Adipose tissue (tissue), 3 donors: ENCODE measurements around the gene MCC. TPM values are rescaled to one million over a fixed set of nuclear protein-coding genes. Genes with fewer than 3 reads are reported as not detected.

ENCODE experiments used
- H3K27ac ChIP-seq: one replicate; pipeline ENCODE4 v1.5.1; 2013; ENCODE audit warnings: low read depth, low read length
- WGBS, 3 donors: extraction: QIAGEN DNeasy Blood & Tissue Kit; methylation state at CpG; one replicate each; pipeline ENCODE4 v1.1.7; 2013; 5-methylcytosine and 5-hydroxymethylcytosine counted together
- polyA plus RNA-seq, 3 donors: library from polyadenylated mRNA; stranded (reverse); fragments of 200-250 nt; gene quantifications; one replicate each; pipeline ENCODE4 v1.2.3, GENCODE V29; 2013
- donor health status: healthy with polysubstance abuse.
- donor health status: Bipolar disorder and iron deficiency.
- donor health status: healthy.

The MCC gene
- polyA plus RNA-seq, 3 donors: 2.2 to 8.0 (median 8.0) TPM

DNA sequence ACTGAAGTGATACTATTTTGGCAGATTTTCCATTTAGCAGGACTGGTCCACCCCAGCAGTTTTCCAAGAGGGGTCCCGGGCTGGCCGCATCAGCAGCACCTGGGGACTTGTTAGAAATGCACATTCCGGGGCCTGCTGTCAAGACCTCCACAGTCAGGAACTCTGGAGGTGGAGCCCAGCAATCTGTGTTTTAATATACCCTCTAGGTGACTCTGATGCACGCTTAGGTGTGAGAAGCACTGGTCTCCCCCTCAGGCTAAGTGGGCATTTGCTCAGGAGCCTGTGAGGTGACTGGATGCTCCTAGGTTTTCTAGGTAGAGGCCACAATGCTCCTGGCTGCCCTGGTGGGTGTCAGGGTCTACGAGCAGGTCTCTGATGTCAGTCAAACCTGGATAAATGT is 430.0 kb downstream of the MCC start:
- H3K27ac ChIP-seq: no peak overlapping the region
- WGBS, 3 donors: 88 to 93% (median 92%) methylated on average over 5 of the region's 5 CpGs

DNA sequence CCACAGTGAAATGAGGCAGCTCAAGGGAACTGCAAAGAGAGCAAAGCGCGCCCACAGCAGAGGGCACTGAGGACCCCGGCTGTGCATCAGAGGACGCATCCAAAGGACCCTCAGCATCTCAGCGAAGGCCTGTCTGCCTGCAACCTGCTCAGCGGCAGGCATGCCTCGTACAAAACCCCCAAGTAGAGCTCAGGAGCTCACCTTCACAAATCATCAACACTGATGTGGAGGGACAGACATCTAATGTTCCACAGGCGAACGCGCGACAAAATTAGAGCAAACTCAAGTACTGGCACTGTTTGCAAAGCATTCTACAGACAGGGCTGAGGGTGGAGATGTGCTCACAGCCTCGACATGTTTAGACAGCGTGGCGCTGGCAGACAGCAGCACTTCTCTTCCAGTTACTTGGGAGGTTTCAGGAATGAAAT is 430.7 kb downstream of the MCC start:
- 77 to 97% (median 90%) methylated on average over 14 of the region's 14 CpGs for WGBS, 3 donors
- H3K27ac ChIP-seq: no peak overlapping the region

DNA sequence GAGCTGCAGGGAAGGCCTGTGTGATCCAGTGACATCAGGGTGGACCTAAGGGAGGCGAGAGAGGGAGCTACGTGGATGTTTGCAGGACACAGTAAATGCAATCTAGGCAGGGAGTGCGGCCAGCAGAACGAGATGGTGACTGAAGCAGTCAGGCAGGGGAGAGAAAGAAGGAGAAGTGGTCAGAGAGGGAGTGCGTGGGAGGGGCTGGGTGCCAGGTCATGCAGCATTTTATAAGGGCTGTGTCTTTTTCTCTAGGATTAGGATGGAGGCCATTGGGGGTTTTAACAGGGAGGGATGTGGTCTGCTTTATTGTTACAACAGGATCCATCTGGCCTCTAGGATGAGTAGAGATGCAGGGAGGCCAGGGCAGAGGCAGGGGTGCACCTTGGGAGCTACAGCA is 431.3 kb downstream of the MCC start:
- WGBS, 3 donors: 70 to 80% (median 71%) methylated on average over 5 of the region's 5 CpGs
- no peak overlapping the region for H3K27ac ChIP-seq

DNA sequence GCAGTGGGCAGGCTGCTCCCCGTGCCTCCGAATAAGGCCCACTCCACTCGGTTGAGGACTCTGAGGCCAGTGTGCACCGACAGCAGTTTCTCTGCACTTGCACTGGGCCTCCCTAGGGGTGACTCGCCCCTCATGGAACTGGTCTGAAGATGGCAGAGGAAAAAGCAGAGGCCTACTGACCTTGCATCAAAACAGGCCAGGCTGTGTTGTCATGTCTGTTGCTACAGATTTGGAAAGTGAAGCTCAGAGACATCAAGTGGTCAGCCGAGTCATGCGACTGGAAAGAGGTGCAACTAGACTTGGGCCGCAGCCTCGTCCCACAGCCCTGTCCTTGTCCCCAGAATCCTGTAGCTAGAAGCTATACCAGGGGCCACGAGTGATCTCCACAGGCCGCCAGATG is 433.4 kb downstream of the MCC start:
- no peak overlapping the region for H3K27ac ChIP-seq
- WGBS, 3 donors: 93 to 95% (median 93%) methylated on average over 11 of the region's 11 CpGs

DNA sequence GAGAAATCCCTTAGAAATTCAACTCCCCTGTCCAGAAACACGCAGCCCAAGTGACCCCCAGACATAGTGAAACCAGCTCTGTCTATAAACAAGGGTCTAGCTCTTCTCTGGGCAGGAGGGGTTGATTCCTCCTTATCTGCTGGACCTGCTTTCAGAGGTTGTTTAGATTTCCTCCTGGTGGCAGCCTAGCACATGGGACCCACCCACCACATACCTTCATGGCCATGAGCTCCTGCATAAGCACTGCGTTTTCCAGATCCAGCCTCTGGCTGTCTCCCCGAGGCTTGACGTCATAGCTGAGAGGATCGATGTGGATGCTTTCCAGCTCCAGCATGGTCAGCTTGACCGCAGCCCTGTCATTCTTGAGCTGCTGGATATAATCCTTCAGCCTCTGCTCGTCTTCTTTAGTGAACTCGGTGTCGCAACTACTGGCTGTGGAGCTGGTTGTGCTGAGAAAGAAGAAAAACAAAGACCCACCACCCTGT is 434.7 kb downstream of the MCC start:
- H3K27ac ChIP-seq: no peak overlapping the region
- 86 to 90% (median 87%) methylated on average over 9 of the region's 9 CpGs for WGBS, 3 donors

DNA sequence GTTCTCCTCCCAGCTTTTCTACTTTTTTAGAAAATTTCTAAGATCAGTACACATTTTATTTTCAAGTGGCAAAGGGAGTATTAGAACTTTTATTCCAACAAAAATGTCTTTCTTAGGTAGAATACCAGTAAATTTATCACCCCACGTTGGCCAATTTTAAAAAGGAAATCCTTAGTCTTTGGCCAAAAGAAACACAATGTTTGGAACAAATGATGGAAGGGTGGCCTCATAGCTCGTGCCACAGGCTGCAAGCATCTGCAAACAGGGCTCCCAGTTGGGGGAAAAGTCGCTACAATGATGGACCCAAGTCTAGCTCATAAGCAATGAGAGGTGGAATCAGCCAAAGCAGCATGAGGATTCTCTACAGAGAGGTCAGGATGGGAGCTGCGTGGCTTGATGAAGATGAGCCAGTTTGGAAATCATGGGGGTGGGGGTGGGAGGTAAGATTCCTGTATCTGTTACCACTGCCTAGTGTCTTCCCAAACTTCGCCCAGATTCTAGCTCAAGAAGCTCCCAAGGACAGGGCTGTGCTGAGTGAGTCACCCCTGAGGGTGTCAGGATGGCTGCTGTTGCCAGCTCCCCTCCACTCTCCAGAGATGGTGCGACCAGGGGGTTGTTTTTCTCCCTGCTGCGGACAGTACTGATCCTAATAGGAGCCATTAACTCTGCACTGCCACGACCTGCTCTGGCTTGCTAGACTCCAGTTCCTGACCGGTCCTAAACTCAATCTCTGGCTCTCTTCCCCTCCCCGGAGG is 436.0 kb downstream of the MCC start:
- WGBS, 3 donors: 80 to 86% (median 81%) methylated on average over 10 of the region's 10 CpGs
- no peak overlapping the region for H3K27ac ChIP-seq

DNA sequence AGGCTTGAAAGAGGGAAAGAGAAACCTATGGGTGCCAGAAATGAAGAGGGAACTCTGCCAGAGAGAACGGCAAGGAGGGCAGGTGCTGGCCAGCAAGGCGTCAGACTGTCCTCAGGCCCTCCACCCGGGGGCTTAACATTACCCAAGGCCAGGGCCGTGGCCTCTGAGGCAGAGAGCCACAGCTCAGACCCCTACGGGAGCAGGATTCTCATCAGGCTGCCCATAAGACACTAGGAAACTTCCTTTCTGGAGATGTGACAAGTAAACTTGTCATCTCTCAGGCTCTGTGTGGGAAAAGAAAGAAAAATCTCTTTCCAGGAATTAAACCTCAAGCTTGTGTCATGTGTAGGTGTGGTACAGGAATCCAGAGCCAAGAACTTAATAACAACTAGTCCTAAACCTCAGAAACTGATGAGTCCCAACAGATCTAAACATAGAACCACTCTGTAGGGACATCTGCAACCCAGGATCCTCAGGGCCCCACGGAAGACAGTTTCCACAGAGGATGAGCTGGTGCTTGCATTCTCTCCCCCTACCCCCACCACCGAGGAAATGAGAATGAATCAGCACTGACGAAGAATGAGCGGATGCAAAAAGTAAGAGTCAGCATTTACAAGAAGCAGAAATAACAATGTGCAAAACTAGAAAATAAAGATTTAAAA is 437.4 kb downstream of the MCC start:
- 29 to 58% (median 33%) methylated on average over 9 of the region's 9 CpGs for WGBS, 3 donors
- H3K27ac ChIP-seq: no peak overlapping the region

DNA sequence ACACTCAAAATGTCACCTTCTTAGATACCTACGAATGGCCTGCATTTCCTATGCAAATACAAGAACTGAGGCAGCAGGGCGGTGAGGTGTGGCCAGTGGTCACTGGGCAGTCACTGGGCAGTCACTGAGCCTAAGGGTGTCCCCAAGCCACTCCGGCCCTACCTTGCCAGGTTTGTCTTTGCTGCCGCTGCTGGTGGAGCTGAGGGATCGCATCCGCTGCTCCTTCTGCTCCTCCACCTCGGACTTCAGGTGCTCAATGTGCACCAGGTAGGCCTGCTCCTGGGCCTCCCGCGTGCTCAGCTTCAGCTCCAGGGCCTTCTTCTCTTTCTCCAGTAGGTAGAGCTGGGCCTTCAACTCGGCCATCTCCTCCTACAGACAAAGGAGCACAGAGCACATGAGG is 439.3 kb downstream of the MCC start:
- H3K27ac ChIP-seq: no peak overlapping the region
- WGBS, 3 donors: 90 to 96% (median 96%) methylated on average over 10 of the region's 10 CpGs

DNA sequence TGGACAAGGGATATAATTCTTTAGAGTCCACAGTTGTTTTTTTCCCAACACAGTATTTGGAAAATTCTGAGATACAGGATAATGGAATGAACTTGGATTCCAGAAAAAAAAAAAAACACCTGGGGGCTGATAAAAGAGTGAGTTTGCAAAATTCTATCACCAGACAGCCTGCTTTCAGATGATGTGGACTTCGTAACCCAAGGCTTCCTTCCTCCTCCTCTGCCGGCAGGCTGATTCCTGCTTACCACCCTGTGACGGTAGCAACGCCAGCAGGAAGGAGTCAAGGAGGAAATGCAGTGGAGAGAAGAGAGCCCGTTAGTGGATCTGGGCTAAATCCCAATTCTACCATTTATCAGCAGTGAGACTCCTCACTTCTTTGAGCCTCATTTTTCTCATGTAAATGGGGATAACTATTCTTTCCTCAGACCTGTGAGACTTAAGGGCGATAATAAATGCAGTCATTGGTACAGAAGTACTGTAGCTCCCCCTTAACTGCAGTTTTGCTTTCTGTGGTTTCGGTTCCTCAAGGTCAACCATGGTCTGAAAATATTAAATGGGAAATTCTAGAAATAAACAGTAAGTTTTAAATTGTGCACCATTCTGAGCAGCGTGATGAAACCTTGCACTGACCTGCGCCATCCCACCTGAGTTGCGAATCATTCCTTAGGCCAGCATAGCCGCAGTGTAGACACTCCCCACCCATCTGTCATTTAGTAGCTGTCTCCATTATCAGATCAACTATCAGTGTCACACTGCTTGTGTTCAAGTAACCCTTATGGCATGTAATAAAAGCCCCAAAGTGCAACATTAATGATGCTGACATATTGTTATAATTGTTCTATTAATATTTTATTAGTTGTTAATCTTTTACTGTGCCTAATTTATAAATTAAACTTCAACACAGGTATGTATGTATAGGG is 440.3 kb downstream of the MCC start:
- 58 to 80% (median 71%) methylated on average over 11 of the region's 11 CpGs for WGBS, 3 donors
- H3K27ac ChIP-seq: no peak overlapping the region

DNA sequence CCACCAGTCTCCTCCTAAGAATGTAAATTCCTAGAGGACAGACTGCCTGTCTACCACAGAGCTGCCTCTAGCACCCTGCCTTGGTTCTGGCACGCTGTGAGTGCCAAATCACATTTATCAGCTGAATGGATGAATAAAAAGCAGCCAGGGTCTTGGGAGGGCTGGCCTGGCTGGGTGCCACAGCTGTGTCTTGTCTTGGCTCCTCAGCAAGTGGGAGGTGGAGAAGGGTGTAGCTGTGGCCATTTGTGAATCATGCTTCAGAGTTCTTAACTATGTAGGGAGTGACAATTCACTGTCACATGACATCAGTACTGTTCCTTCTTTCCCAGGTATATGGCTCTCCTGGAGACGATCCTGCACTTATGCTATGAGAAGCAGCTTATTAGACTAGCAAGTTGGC is 441.0 kb downstream of the MCC start:
- WGBS, 3 donors: 64 to 69% (median 66%) methylated on average over 2 of the region's 2 CpGs
- no peak overlapping the region for H3K27ac ChIP-seq

DNA sequence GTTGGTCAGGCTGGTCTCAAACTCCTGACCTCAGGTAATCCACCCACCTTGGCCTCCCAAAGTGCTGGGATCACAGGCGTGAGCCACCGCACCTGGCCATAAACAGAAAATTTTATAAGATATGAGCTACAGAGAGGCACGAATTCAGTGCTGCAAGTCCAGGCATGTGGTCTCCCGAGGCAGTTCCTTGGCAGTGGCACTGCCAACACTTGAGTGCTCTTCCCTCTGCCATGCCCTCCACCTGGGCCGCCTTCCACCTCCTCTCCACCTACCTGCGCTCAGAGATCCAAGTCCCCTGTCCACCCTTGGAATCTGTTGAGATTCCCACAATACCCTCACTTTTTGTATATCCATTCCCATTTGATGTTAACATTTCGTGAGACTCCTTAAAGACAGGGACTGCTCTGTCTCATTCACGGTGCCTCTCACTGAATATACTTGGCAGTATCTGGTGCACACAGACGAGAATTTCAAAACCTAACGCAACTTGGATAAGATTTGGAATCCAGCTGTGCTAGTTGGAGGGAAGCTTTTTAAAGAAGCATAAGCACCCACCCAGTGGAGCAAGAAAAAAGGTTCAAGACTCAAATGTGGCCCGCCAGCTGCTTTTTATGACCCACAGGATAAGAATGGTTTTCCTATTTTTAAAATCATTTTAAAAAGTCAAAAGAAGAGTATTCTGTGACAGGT is 443.3 kb downstream of the MCC start:
- WGBS, 3 donors: 84 to 93% (median 91%) methylated on average over 11 of the region's 11 CpGs
- no peak overlapping the region for H3K27ac ChIP-seq

DNA sequence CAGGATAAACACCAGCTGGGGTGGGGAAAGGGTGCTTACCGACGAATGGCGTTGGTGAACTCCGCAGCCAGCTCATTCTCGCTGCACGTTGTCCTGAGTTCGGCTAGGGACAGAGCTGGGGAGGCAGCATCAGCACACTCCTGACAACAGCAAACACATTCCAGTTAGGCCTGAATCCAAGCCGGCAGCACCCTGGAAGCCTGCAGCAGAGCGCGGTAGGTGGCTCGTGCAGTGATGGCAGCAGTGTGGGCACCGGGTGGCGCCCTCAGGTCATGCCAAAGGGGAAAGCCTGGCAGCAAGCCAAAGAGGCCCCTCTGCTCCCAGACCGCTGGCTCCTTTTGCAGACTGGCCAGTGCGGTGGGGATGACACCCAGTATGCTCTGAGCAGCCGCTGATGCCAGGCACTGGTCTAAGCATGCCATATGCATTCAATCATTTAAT is 444.7 kb downstream of the MCC start:
- 68 to 83% (median 78%) methylated on average over 16 of the region's 16 CpGs for WGBS, 3 donors
- H3K27ac ChIP-seq: no peak overlapping the region

DNA sequence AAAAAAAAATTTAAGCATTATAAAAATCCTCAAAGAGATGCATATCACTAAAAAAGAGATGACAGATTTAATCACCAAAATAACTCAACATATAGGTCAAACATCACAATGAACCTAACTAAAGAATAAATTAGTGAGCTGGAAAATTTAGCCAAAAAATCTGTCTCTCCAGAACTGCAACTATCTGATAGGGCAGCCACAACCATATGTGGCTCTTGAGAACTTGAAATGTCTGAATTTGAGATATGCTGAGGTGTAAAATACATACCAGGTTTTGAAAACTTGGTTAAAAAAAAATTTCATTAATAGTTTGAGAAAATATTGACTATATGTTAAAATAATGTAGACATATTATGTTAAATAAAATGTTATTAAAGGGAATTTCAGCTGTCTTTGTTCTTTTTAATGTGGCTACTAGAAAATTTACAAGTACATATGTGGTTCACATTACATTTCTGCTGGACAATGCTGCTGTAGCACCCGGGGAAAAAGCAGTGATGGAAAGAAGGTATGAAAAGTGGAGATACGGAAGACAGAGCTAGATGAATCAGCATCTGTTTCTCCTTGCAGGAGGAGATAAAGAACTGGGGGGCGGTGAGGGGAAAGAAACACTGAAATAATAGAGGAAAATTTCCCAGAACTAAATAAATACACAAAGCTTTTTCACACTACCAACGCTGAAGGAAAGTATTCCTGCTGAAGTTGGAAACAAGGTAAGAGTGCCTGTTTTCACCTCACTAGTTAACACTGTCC is 445.6 kb downstream of the MCC start:
- 84 to 88% (median 86%) methylated on average over 4 of the region's 4 CpGs for WGBS, 3 donors
- no peak overlapping the region for H3K27ac ChIP-seq

DNA sequence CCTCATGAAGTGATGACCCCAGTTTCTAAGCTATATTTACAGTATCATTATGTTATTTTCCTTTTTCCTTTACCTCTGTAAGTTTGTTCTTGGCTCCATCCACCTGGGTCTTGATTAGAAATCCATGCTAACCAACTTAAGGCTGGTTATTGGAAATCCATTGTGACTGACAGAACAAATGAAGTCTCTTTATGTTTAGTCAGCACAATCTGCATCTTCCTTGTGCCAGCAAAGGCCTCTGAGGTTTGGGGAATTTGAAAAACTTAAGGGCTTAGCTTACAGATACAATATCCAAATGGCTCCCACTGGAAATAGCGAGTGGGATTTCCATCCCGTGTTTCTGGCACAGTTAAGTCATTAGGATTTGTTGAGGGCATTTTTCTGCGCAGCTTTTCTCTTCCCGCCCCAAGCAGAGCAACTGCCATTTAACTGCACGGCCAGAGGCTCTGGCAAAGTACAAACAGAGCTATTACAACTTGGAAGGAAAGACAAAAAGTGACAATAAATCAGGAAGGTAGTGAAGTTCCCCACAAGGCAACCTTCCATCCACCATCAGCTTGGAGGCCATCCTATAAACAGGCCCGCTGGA is 447.5 kb downstream of the MCC start:
- WGBS, 3 donors: 80 to 87% (median 86%) methylated on average over 6 of the region's 6 CpGs
- H3K27ac ChIP-seq: no peak overlapping the region

DNA sequence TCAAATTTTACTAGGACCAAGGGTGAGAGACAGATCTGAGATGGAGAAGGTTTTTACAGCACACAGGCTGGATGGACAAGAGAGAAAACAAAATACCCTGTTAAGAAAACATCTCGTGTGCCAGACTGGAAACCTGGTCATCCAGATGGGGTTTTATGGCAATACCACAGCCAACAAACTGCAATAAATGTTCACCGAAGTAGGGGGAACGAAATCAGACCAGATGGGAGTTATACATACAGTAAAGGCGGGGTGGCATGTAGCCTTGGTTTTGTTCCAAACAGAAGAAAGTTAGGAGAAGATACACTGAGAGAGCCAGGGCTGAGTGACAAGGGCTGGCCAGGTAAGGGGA is 448.3 kb downstream of the MCC start:
- H3K27ac ChIP-seq: no peak overlapping the region

DNA sequence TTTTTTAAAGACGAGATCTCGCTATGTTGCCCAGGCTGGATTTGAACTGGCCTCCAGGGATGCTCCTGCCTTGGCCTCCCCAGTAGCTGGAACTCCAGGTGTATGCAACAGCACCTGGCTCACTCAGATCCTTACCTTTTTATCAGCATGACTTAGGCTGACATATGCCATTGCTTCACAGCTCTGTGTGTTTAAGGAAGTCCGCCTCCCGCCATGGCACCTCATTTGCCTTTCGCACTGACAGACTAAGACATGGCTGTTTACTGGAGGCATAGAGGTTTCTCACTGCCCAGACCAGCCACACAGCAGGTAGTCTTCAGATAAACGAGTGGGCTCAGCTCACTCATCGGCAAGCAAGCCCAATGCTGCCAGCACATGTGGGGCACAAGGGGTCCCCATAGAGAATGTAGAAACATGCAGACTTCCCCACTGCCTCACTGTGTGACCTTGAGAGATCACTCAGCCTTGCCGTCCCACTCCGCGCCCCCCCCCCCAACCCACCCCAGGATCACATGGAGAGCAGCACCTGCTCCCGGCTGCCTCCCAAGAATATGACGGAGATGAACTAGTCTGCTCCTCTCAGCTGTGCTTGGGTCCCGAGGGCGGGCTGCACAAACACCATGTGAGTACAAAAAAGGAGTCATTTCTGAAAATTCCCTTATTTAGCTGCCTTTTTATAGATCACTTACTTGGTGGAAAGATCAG is 448.9 kb downstream of the MCC start:
- 78 to 90% (median 85%) methylated on average over 14 of the region's 14 CpGs for WGBS, 3 donors
- no peak overlapping the region for H3K27ac ChIP-seq

More for the DNA sequence above, 448.3 kb downstream of the MCC start:
- WGBS, 3 donors: 85 to 94% (median 90%) methylated on average over 4 of the region's 4 CpGs

DNA sequence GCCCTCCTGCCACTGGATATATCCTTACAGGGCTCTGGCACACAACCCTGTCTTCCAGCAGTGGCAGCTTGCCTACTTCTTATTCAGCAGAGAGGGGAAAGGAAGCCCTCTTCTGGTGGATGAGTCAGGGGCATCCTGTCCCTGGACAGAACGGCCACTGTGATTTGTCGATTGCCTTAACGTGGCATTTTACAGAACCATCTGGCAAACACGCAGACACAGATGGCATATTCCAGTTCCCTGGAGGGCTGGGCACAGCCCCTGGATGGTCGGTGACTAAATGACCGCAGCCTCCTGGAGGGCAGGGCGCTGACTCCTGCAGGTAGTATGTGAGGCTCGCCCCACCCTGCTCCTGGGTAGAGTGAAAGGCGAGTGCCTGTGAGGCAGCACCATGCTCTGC is 449.5 kb downstream of the MCC start:
- 73 to 86% (median 74%) methylated on average over 9 of the region's 9 CpGs for WGBS, 3 donors
- H3K27ac ChIP-seq: no peak overlapping the region
